HepG2 (cell line): ENCODE results near the gene WNT3. TPM values are rescaled to one million over a fixed set of nuclear protein-coding genes. Genes with fewer than 3 reads are reported as not detected.

Experiments
- BRCA1 ChIP-seq: sonication (generic); formaldehyde crosslinking; IDR thresholded peaks from 2 replicates; pipeline ENCODE4 v1.4.0; 2020; ENCODE audit warnings: missing genetic modification reagents
- CREM ChIP-seq, 2 experiments: sonication (generic) in 1 of 2; formaldehyde crosslinking in 1 of 2; IDR thresholded peaks; 2 replicates each; pipeline versions ENCODE4 v1.4.0 to v1.6.1; 2016 to 2020; ENCODE audit warnings: antibody characterized with exemption in 1 of 2, mild to moderate bottlenecking in 1 of 2, missing genetic modification reagents in 1 of 2
- EEA1 ChIP-seq: sonication (generic); formaldehyde crosslinking; IDR thresholded peaks from 2 replicates; pipeline ENCODE4 v1.5.1; 2020; ENCODE audit warnings: mild to moderate bottlenecking, missing genetic modification reagents, borderline replicate concordance
- FOXA1 ChIP-seq, 2 experiments: fragments of 450-650 bp in 1 of 2; sonication (generic) in 1 of 2; formaldehyde crosslinking in 1 of 2; IDR thresholded peaks; 2 replicates each; pipeline versions ENCODE4 v1.4.0 to v1.6.1; 2016 to 2020; ENCODE audit warnings: missing genetic modification reagents in 1 of 2
- GATAD1 ChIP-seq: IDR thresholded peaks from 2 replicates; pipeline ENCODE4 v1.6.1; 2016; ENCODE audit warnings: missing genetic modification reagents, missing compliant biosample characterization
- KLF13 ChIP-seq: sonication (generic); formaldehyde crosslinking; IDR thresholded peaks from 2 replicates; pipeline ENCODE4 v1.4.0; 2020; ENCODE audit warnings: mild to moderate bottlenecking, missing genetic modification reagents
- MTA1 ChIP-seq: sonication (generic); formaldehyde crosslinking; IDR thresholded peaks from 2 replicates; pipeline ENCODE4 v1.4.0; 2020; ENCODE audit warnings: missing genetic modification reagents, mild to moderate bottlenecking, borderline replicate concordance
- NONO ChIP-seq, 2 experiments: fragments of 450-650 bp in 1 of 2; sonication (generic) in 1 of 2; formaldehyde crosslinking in 1 of 2; IDR thresholded peaks in 1 of 2; conservative IDR thresholded peaks in 1 of 2; 2 replicates each; pipeline versions ENCODE4 v1.6.1 to v1.8.0; 2017 to 2022; ENCODE audit warnings: mild to moderate bottlenecking in 1 of 2, missing genetic modification reagents in 1 of 2, moderate library complexity in 1 of 2
- RAD51 ChIP-seq: fragments of 450-650 bp; IDR thresholded peaks from 2 replicates; pipeline ENCODE4 v1.6.1; 2016; ENCODE audit warnings: borderline replicate concordance
- SIN3B ChIP-seq: fragments of 150-350 bp; IDR thresholded peaks from 2 replicates; pipeline ENCODE4 v1.6.1; 2014; ENCODE audit warnings: low read length
- SSRP1 ChIP-seq: IDR thresholded peaks from 2 replicates; pipeline ENCODE4 v1.6.1; 2016; ENCODE audit warnings: control low read depth
- TSC22D2 ChIP-seq: sonication (generic); formaldehyde crosslinking; IDR thresholded peaks from 2 replicates; pipeline ENCODE4 v1.5.1; 2020; ENCODE audit warnings: missing genetic modification reagents, mild to moderate bottlenecking, borderline replicate concordance
- YY1 ChIP-seq: IDR thresholded peaks from 2 replicates; pipeline ENCODE4 v1.6.1; 2011; ENCODE audit warnings: low read length, low read depth, moderate library complexity, mild to moderate bottlenecking; ENCODE audit not compliant: insufficient read depth, insufficient replicate concordance
- ZBTB2 ChIP-seq: sonication (generic); formaldehyde crosslinking; IDR thresholded peaks from 2 replicates; pipeline ENCODE4 v1.8.0; 2022; ENCODE audit warnings: low read depth, missing genetic modification reagents
- ZBTB46 ChIP-seq: sonication (generic); formaldehyde crosslinking; IDR thresholded peaks from 2 replicates; pipeline ENCODE4 v1.4.0; 2020; ENCODE audit warnings: mild to moderate bottlenecking, missing genetic modification reagents, borderline replicate concordance
- ZFX ChIP-seq: sonication (generic); formaldehyde crosslinking; IDR thresholded peaks from 2 replicates; pipeline ENCODE4 v1.4.0; 2020; ENCODE audit warnings: mild to moderate bottlenecking, low read depth, missing genetic modification reagents, moderate library complexity
- ZNF124 ChIP-seq: sonication (generic); formaldehyde crosslinking; IDR thresholded peaks from 2 replicates; pipeline ENCODE4 v1.4.0; 2020; ENCODE audit warnings: missing genetic modification reagents
- ZNF143 ChIP-seq: sonication (generic); formaldehyde crosslinking; IDR thresholded peaks from 2 replicates; pipeline ENCODE4 v1.4.0; 2020; ENCODE audit warnings: missing genetic modification reagents
- ZNF329 ChIP-seq: sonication (generic); formaldehyde crosslinking; IDR thresholded peaks from 2 replicates; pipeline ENCODE4 v1.9.0; 2021; ENCODE audit warnings: low read depth, mild to moderate bottlenecking, missing genetic modification reagents
- ZNF557 ChIP-seq: sonication (generic); formaldehyde crosslinking; IDR thresholded peaks from 2 replicates; pipeline ENCODE4 v1.4.0; 2020; ENCODE audit warnings: missing genetic modification reagents
- ZNF777 ChIP-seq: sonication (generic); formaldehyde crosslinking; IDR thresholded peaks from 2 replicates; pipeline ENCODE4 v1.4.0; 2020; ENCODE audit warnings: missing genetic modification reagents
- ZNF788 ChIP-seq: sonication (generic); formaldehyde crosslinking; IDR thresholded peaks from 2 replicates; pipeline ENCODE4 v1.5.0; 2020; ENCODE audit warnings: mild to moderate bottlenecking, missing genetic modification reagents, borderline replicate concordance
- polyA plus RNA-seq, 8 experiments: library from polyadenylated mRNA; depleted of rRNA in 3 of 8; stranded (reverse) in 7 of 8; unstranded in 1 of 8; fragments of >200 nt; fragmentation: Illumina TruSeq in 4 of 8; extraction: Trizol in 4 of 8; gene quantifications; 2 replicates each; pipeline versions ENCODE4 v1.2.1 to v1.2.3, GENCODE V29; 2011 to 2016; ENCODE audit warnings: low read depth in 4 of 8, missing spikeins in 1 of 8, mixed read lengths in 1 of 8; ENCODE audit not compliant: insufficient read depth in 1 of 8
- total RNA-seq, 5 experiments: library from RNA; depleted of rRNA; stranded (reverse); fragments of >200 nt; fragmentation: Illumina TruSeq; extraction: Trizol; gene quantifications; 2 replicates each; pipeline ENCODE4 v1.2.3, GENCODE V29; 2016; ENCODE audit warnings: low read depth in 1 of 5
- TF ChIP-seq, protein P1 (sequence below), 2 experiments: fragments of 450-650 bp in 1 of 2; sonication (generic) in 1 of 2; formaldehyde crosslinking; IDR thresholded peaks; 2 replicates each; pipeline versions ENCODE4 v1.5.0 to v1.8.0; 2020 to 2022; ENCODE audit warnings: mild to moderate bottlenecking in 1 of 2, missing genetic modification reagents in 1 of 2
- TF ChIP-seq, protein P2 (sequence below): sonication (generic); formaldehyde crosslinking; IDR thresholded peaks from 2 replicates; pipeline ENCODE4 v1.4.0; 2020; ENCODE audit warnings: low read depth, mild to moderate bottlenecking, missing genetic modification reagents

The WNT3 gene
- total and polyA plus RNA-seq, 2 of the 13 experiments (the other 11 are each of a cell fraction or from before 2014, with no cell fraction given) = 8.5 to 10.3 TPM

DNA sequence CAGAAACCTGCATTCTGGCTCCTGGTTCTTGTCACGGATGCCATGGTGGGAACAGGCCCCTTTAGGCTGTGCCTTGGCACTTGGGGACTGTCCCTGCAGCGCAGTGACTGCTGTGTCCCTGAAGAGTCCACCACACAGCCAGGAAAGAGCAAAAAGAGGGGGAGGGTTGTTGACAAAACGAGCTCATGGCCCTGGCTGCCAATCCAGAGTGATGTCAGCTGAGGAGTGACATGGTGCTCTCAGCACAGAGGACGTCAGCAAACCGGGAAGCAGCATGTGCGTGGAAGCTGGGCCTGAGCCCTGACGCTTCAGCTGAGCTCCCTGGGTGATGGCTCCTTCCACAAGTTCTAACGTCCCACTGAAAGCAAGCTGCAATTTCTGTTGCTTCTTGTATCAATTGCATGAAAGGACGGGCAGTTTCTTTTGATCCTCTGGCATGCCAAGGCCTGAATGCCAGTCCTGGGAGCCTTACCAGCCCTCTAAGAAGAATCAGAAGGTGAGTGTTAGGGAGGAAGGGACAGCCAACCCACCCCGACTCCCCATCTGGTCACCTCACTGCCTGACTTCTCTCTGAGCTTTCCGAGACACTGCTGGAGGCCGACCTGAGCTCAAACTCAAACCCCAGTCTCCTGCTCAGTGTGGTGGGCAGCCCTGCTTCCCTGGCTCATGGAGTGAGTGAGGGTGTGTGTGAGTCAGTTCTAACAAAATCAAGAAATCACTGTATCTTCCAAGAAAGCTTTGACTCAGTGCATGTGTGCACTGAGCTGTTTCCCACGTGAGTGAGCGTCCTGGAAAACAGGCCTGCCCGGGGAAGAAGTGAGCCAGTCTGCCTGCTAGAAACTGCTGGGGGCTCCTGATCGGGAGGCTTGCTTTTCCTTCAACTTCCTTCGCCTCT, 14.7 kb upstream of the WNT3 start (continued):
- TF ChIP-seq CREM (IDR thresholded peaks at IDR 0.05) = peak; percentile 46; the same call in 1 of the 2 replicates
- no peak for TF ChIP-seq CREM (CRISPR knock-in tag; IDR thresholded peaks at IDR 0.05)
- TF ChIP-seq ZNF777 (CRISPR knock-in tag) = no peak
- TF ChIP-seq NONO (IDR thresholded peaks at IDR 0.05) = no peak
- no peak for TF ChIP-seq NONO (CRISPR knock-in tag; conservative IDR thresholded peaks at IDR 0.05)
- TF ChIP-seq SSRP1 = no peak
- TF ChIP-seq TSC22D2 (CRISPR knock-in tag) = no peak
- TF ChIP-seq ZFX (CRISPR knock-in tag) = peak; percentile 46
- TF ChIP-seq ZBTB2 = no peak
- TF ChIP-seq ZBTB46 (CRISPR knock-in tag) = no peak
- no peak for TF ChIP-seq YY1
- 0 out of 2 replicates have a peak, but pooled peaks have one; percentile 16 for TF ChIP-seq GATAD1 (CRISPR knock-in tag)
- TF ChIP-seq FOXA1 (IDR thresholded peaks at IDR 0.05) = no peak
- TF ChIP-seq FOXA1 (CRISPR knock-in tag; IDR thresholded peaks at IDR 0.05) = peak; percentile 95
- TF ChIP-seq ZNF124 (CRISPR knock-in tag) = no peak
- TF ChIP-seq SIN3B = no peak
- no peak for TF ChIP-seq EEA1 (CRISPR knock-in tag)
- TF ChIP-seq RAD51 = no peak
- no peak for TF ChIP-seq ZNF329 (CRISPR knock-in tag)
- TF ChIP-seq ZNF557 (CRISPR knock-in tag) = no peak
- TF ChIP-seq ZNF143 = no peak
- TF ChIP-seq MTA1 = no peak
- no peak for TF ChIP-seq BRCA1 (CRISPR knock-in tag)
- no peak for TF ChIP-seq KLF13
- TF ChIP-seq, protein P1, sequence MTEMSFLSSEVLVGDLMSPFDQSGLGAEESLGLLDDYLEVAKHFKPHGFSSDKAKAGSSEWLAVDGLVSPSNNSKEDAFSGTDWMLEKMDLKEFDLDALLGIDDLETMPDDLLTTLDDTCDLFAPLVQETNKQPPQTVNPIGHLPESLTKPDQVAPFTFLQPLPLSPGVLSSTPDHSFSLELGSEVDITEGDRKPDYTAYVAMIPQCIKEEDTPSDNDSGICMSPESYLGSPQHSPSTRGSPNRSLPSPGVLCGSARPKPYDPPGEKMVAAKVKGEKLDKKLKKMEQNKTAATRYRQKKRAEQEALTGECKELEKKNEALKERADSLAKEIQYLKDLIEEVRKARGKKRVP (CRISPR knock-in tag; IDR thresholded peaks at IDR 0.05) = peak in 1 of 2 experiments; percentile 51; a peak in 1 of 4 replicates
- TF ChIP-seq ZNF788 = peak; percentile 27; the same call in 1 of the 2 replicates
- TF ChIP-seq, protein P2, sequence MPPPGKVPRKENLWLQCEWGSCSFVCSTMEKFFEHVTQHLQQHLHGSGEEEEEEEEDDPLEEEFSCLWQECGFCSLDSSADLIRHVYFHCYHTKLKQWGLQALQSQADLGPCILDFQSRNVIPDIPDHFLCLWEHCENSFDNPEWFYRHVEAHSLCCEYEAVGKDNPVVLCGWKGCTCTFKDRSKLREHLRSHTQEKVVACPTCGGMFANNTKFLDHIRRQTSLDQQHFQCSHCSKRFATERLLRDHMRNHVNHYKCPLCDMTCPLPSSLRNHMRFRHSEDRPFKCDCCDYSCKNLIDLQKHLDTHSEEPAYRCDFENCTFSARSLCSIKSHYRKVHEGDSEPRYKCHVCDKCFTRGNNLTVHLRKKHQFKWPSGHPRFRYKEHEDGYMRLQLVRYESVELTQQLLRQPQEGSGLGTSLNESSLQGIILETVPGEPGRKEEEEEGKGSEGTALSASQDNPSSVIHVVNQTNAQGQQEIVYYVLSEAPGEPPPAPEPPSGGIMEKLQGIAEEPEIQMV (CRISPR knock-in tag) = 0 out of 2 replicates have a peak, but pooled peaks have one; percentile 35
